ENCODE measurements around the gene RNF213.
"Not testable (repeated sequence)": the region's sequence is repeated elsewhere in the genome, so short reads cannot be mapped to it uniquely, and the experiment has no call there.

RNF213 gene

DNA sequence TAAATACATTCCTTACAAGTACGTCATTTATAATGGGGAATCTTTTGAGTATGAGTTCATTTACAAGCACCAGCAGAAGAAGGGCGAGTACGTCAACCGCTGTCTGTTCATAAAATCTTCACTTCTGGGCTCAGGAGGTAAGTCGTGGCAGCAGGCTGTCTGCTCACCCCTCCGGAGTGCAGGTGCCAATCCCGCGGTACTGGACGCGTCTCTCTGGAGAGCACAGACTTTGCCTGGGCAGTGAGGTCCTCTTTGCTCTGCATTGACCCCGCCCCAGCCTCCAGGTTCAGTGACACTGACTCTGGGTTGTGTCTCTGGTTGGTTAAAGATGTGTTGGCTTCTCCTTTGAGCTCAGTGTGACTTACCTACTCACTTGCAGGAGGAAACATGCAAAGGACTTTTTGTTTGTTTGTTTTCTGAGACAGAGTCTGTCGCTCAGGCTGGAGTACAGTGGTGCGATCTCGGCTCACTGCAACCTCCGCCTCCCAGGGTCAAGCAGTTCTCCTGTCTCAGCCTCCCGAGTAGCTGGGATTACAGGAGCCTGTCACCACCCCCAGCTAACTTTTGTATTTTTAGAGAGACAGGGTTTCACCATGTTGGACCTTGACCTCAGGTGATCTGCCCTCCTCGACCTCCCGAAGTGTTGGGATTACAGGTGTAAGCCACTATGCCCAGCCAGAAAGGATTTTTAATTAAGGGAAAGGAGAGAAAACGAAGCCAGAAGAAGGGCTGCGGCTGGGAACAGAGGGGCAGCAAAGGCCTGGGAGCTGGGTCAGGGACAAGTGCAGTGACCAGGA, 31.2 kb downstream of the RNF213 start:
- DNase-seq (ENCODE audit: low read depth in 3 of 3) = no peak

DNA sequence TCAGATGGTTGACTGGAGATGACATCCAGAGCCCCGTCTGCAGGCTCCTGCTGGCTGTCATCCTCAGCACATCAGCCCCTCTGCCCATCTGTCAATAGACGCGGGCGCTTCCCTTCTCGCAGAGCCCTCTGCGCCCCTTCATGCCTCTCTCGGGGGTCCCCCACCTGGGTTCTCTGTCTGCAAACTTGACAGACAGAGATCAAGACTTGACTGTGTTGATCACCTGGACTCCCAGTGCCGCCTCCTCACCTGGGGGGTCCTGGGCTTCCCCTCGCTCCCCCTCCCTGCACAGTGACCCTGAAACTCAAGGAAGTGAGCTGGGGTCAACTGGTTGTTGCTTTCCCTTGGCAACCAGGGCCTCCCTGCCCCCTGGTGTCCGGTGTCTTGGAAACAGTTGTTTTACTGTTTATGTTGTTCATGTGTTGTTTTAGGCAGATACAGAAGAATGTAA, 31.9 kb downstream of the RNF213 start:
- no peak for DNase-seq (ENCODE audit: low read depth in 3 of 3)

DNA sequence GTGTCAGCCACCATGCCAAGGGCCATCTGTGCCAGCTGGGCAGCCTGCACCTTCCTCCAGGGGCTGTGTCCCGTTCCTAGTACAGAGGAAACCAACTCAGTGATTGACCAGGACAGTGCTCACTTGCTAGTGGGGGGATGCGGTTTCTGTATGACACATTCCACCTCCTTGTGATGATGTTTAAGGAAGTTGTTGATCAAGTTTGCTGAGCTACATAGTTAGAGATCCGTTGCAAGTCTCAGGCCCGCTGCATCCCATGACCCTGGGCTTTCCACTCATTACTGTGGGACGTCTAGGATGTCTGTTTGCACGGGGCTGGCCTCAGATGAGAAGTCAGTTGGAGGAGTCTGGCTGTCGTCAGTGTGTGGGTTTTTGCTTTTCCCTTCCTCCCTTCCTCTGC, 33.6 kb downstream of the RNF213 start:
- no peak for DNase-seq (ENCODE audit: low read depth in 3 of 3)

DNA sequence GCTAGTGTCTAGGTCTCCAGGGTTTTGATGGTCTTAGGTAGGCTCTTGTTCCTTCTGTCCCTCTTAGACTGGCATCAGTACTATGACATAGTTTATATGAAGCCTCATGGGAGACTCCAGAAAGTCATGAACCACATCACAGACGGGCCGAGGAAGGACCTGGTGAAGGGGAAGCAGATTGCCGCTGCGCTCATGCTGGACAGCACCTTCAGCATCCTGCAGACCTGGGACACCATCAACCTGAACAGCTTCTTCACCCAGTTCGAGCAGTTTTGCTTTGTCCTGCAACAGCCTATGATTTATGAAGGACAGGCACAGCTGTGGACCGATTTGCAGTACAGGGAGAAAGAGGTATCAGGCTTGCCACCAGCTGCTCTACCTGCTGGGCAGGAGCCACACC, 34.0 kb downstream of the RNF213 start:
- DNase-seq (ENCODE audit: low read depth in 3 of 3) = no peak

DNA sequence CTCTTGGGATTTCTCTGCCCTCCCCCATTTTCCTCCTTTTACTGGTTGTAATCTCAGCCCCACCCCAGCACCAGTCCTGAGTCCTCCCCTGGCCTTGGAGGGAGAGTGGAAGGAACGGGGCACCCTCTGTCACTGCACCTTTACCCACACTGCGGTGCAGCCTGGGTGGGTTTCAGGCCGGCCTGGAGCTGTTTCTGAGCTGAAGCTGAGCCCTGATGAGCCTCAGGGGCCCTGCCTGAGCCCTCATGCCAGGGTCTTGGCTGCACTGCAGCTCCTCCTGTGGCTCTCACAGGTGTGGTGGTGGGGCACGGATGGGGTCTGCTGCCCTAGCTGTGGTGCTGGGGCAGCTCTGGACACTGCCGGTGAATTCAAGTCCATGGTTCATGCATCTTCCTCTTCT, 34.5 kb downstream of the RNF213 start:
- no peak for DNase-seq (ENCODE audit: low read depth in 3 of 3)

DNA sequence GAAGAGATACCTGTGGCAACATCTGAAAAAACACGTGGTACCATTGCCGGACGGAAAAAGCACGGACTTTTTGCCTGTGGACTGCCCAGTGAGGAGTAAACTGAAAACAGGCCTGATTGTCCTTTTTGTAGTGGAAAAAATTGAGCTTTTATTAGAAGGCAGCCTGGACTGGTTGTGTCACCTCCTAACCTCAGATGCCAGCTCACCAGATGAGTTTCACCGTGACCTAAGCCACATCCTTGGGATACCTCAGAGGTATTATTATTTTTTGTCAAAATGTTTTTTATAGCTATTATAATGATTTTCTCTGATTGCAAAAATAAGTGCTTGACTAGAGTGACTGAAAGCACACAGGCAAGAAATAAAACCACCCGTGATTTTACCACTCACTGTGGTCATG, 34.9 kb downstream of the RNF213 start:
- no peak for DNase-seq (ENCODE audit: low read depth in 3 of 3)

DNA sequence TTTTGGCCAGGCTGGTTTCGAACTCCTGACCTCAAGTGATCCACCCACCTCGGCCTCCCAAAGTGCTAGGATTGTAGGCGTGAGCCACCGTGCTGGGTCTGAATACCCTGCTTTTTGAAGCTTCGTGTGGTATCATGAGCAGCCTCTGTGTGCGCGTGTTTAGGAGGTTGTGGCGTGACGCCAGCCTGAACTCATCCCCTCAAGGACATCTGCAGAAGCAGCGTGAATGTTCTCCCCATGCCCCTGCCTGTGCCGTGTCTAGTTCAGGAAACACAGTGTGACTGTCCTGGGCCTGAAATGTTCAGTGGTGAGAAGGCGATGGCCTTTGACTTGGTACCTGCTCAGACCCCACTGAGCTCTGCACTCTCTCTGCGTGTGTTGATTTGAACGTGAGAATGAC, 35.6 kb downstream of the RNF213 start:
- no peak for DNase-seq (ENCODE audit: low read depth in 3 of 3)

DNA sequence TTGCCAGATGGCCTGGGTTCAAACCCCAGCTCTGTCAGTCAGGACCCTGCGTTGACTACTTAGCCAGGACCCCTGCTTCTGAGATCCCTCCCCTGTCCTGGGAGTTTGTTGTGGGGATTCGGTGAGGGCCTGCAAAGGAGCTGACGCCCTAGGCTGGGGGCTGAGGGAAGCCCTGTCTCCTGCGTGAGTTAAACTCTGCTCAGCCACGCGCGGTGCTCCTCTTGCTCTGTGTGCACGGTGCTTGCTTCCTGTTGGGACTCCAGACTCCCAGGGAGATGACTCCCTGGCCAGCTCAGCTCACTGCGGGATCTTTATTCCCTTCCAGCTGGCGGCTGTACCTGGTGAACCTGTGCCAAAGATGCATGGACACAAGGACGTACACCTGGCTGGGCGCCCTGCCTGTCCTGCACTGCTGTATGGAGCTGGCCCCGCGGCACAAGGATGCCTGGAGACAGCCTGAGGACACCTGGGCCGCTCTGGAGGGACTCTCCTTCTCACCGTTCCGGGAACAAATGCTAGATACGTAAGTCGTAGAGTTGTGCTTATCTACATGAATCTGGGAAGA, 37.4 kb downstream of the RNF213 start:
- no peak for DNase-seq (ENCODE audit: low read depth in 3 of 3)

DNA sequence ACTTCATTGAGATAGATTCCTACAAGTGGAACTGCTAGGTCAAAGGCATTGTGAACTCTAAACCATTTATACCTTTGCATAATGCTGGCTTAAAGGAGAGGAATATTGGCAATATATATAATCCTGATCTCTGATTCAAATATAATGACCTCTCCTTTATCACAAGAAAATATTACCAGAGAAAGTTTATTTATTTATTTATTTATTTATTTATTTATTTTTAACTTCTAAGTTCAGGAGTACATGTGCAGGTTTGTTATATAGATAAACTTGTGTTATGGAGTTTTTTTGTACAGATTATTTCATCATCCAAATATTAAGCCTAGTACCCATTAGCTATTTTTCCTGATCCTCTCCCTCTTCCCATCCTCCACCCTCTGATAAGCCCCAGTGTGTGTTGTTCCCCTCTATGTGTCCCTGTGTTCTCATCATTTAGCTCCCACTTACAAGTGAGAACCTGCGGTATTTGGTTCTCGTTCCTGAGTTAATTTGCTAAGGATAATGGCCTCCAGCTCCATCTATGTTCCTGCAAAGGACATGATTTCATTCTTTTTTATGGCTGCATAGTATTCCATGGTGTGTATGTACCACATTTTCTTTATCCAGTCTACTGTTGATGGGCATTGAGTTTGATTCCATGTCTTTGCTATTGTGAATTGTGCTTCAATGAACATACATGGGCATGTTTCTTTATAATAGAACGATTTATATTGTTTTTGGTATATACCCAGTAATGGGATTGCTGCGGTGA, 38.9 kb downstream of the RNF213 start:
- not testable (repeated sequence) for DNase-seq (ENCODE audit: low read depth in 3 of 3)

DNA sequence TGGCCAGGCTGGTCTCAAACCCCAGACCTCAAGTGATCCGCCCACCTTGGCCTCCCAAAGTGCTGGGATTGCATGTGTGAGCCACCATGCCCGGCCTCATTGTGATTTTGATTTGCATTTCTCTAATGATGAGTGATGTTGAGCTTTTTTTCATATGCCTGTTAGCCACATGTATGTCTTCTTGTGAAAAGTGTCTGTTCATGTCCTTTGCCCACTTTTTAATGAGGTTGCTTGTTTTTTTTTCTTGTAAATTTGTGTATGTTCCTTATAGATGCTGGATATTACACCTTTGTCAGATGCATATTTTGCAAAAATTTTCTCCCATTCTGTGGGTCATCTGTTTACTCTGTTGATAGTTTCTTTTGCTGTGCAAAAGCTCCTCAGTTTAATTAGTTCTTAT, 40.1 kb downstream of the RNF213 start:
- not testable (repeated sequence) for DNase-seq (ENCODE audit: low read depth in 3 of 3)

DNA sequence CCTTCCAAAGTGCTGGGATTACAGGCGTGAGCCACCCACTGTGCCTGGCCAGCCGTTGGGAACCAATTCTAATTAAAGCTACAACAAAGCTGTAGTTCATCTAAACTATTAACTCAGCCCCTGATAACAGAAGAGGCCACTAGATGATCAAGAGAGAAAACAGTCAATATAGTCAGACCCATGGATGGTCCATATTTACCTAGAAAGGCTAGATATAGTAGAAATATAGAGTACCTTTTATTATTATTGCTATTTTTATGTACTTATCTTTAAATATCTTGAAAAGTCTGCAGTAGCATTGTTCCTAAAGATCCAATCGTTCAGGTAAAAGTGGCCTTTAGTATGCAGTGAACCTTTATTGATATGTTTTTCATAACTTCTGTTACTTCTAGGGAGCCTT, 43.2 kb downstream of the RNF213 start:
- DNase-seq (ENCODE audit: low read depth in 3 of 3) = no peak

DNA sequence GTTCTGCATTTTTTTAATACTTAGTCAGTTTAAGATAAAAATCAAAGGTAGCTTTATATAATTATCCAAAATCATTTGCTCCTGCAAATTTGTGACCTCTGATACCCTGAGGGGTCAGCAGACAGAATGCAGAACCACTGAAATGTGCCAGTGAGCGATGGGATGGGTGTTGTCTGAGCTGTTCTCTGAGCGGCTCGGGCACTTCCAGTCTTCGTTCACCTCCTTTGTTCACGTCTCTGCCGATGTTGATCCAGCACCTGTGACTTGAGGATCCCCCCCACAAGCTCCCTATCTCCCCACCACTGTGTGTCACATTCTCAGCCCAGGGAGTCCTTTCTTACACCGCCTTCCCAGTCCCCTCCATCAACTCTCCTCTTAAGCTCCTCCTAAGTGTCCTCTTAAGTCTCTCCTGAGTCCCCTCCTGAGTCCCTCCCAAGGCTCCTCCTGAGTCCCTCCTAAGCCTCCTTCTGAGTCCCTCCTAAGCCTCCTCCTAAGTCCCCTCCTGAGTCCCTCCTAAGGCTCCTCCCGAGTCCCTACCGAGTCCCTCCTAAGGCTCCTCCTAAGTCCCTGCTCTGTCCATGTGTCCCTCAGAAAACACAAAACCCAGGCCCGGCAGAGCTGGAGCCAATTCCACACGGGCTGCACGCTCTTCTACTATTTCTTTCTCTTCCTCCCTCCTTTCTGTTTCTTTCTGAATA, 47.5 kb downstream of the RNF213 start:
- DNase-seq (ENCODE audit: low read depth in 3 of 3) = no peak

DNA sequence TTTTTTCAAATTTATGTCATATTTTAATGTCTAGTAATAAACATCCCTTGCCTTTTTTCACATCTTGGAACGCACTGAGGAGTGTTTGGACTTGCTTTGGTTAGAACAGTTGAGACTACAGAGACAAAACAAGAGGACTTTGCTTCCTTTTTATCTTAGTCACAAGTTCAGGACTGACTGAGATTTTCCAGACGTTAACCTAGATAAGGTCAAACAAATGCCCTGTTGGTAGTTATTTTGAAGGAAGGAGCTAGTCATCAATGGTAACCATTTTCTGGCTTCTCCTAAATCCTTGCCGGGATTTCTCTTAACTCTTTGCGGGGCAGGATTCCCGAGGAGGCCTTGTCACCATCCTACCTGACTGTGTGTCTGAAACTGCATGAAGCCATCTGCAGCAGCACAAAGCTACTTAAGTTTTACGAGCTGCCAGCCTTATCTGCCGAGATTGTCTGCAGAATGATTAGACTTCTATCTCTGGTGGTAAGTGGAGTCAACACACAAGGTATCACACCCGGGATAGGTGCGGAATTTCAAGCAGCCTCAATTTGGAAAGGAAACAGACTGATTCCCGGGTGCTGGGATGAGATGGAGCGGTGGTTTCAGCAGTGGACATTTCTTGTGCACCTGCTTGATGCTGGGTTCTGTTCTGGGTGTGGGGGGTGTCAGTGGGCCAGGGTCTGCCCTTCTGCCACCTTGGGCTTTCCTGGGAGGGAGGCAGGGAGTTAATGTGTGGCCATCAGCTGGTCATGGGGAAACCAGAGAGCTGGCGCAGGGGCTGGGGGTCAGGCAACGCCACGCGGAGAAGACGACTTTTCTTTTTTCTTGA, 48.3 kb downstream of the RNF213 start:
- no peak for DNase-seq (ENCODE audit: low read depth in 3 of 3)

DNA sequence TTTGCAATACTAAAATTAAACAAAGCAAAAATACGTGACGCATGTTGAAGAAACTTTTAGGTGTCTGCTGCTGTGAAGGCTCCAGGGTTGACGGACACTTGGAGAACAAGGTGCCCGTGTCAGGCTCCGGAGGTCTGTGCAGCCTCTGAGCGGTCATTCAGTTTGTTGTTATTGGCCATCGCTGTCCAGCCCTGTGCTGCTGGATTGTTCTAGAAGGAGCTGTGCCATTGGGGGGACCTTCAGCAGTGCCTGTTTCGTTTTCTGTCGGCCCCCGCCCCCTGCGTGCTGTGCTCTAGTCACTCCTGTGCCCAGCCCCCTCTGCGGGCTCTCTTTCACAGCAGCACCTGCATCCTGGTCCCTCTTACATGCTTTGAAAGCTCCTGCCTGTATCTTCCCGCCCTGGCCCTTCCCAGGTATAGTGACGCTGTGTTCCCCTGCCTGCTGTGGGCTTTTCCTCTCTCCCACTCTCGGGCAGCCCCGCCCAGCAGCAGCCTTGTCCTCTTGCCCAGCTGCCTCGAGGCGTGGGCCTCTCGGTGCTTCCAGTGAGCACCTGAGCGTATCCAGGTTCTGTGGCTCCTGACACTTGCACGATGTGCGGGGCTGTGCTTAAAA, 50.7 kb downstream of the RNF213 start:
- no peak for DNase-seq (ENCODE audit: low read depth in 3 of 3)

DNA sequence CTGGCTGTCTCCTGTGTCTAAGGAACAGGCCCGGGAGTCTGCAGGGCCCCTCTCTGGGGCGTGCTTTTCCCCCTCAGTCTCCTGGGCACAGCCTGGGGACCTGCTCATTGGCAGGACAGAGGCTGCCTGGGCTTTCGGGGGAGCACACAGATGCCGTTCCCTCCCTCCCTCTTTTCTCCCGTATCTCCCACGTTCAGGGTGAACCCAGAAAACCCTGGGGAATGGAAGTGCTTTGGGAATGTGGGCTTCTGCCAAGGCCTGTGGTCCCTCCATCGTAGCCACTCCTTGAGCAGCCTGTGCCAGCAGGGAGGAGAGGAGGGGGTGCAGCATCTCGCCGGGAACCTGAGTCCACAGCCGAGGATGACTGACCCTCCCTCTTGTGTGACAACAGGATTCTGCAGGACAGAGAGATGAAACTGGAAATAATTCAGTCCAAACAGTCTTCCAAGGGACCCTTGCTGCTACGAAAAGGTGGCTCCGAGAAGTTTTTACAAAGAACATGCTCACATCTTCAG, 52.0 kb downstream of the RNF213 start:
- no peak for DNase-seq (ENCODE audit: low read depth in 3 of 3)

DNA sequence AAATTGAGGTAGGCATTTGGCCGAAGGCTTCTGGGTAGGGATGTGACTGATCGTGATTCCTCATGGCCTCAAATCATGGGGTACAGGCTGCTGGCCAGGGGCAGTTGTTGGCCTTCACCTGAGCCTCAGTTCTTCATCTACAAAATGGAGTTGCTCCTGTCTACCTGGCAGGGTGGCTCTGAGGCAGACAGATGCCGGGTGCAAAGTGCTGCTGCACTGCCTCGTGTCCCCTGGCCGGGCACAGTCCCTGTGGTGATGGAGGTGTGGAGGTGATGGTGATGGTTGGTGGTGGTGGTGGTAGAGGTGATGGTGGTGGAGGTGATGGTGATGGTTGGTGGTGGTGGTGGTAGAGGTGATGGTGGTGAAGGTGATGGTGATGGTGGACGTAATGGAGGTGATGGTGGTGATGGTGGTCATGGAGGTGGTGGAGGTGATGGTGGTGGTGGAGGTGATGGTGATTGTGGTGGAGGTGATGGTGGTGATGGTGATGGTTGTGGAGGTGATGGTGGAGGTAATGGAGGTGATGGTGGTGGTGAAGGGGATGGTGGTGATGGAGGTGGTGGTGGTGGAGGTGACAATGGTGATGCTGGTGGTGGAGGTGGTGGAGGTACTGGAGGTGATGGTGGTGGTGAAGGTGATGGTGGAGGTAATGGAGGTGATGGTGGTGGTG, 52.6 kb downstream of the RNF213 start:
- no peak for DNase-seq (ENCODE audit: low read depth in 3 of 3)

DNA sequence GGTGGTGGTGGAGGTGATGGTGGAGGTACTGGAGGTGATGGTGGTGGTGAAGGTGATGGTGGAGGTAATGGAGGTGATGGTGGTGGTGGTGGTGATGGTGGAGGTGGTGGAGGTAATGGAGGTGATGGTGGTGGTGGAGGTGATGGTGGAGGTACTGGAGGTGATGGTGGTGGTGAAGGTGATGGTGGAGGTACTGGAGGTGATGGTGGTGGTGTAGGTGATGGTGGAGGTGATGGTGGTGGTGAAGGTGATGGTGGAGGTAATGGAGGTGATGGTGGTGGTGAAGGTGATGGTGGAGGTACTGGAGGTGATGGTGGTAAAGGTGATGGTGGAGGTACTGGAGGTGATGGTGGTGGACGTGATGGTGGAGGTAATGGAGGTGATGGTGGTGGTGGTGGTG, 53.3 kb downstream of the RNF213 start:
- not testable (repeated sequence) for DNase-seq (ENCODE audit: low read depth in 3 of 3)

DNA sequence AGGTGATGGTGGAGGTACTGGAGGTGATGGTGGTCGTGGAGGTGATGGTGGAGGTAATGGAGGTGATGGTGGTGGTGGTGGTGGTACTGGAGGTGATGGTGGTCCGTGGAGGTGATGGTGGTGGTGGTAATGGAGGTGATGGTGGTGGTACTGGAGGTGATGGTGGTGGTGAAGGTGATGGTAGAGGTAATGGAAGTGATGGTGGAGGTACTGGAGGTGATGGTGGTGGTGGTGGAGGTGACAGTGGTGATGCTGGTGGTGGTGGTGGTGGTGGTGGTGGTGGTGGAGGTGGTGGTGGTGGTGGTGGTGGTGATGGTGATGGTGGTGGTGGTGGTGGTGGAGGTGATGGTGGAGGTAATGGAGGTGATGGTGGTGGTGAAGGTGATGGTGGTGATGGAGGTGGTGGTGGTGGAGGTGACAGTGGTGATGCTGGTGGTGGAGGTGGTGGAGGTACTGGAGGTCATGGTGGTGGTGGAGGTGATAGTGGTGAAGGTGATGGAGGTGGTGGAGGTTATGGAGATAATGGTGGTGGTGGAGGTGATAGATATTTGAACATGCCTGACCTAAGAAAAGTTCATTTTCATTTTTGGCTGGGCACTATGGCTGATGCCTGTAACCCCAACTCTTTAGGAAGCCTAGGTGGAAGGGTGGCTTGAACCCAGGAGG, 55.0 kb downstream of the RNF213 start:
- DNase-seq (ENCODE audit: low read depth in 3 of 3) = no peak

DNA sequence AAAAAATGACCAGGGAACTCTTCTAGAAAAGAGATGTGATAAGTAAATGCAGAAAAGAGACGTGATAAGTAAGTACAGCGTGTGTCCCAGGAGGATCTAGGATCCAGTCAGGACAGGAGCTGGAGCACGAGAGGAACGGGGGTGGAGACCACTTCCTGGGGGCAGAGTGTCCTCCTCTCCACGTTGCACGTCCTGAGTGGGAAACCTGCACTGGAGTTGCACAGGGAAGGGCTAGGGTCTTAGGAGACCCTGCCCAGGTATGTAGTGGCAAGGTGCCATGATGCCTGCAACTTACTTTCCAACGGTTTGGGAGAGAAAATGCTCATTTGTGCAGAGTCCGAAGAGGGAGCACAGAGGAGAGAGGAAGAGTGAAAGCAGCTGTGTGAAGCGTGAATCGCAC, 55.8 kb downstream of the RNF213 start:
- DNase-seq (ENCODE audit: low read depth in 3 of 3) = no peak
